Mesenchymal stem cell (in vitro differentiated cells and primary cell): ENCODE data around the gene NRXN3.
A peak's percentile ranks its signal among the peaks of the same experiment; 100 is the strongest.

Experiments used
- DNase-seq: peaks from one replicate; pipeline ENCODE4 v3.0.0-alpha.2; 2013
- H2AFZ ChIP-seq: one replicate; pipeline ENCODE4 v1.6.1; 2013; ENCODE audit warnings: low read depth, mild to moderate bottlenecking, control low read depth, inconsistent platforms, low read length, moderate library complexity
- H2AK5ac ChIP-seq: 2 replicates; pipeline ENCODE4 v1.6.1; 2013; ENCODE audit warnings: low read length, moderate library complexity, mild to moderate bottlenecking, inconsistent platforms; ENCODE audit not compliant: severe bottlenecking
- H2BK120ac ChIP-seq: one replicate; pipeline ENCODE4 v1.6.1; 2013; ENCODE audit warnings: low read depth, mild to moderate bottlenecking, inconsistent platforms, low read length, moderate library complexity
- H2BK12ac ChIP-seq, 2 experiments: one replicate each; pipeline ENCODE4 v1.6.1; 2013; ENCODE audit warnings: inconsistent platforms in 2 of 2, low read length in 2 of 2, mild to moderate bottlenecking in 2 of 2, moderate library complexity in 2 of 2, control low read depth in 1 of 2
- H2BK15ac ChIP-seq: one replicate; pipeline ENCODE4 v1.6.1; 2013; ENCODE audit warnings: mild to moderate bottlenecking, low read depth, inconsistent platforms; ENCODE audit not compliant: poor library complexity, severe bottlenecking
- H2BK5ac ChIP-seq: 2 replicates; pipeline ENCODE4 v1.6.1; 2013; ENCODE audit warnings: low read depth, mild to moderate bottlenecking, low read length, control low read depth, inconsistent platforms; ENCODE audit not compliant: poor library complexity, severe bottlenecking
- H3K14ac ChIP-seq, 2 experiments: one replicate each; pipeline ENCODE4 v1.6.1; 2013; ENCODE audit warnings: inconsistent platforms in 2 of 2, low read length in 2 of 2, control low read depth in 1 of 2, mild to moderate bottlenecking in 1 of 2, moderate library complexity in 1 of 2
- H3K18ac ChIP-seq, 2 experiments: one replicate each; pipeline ENCODE4 v1.6.1; 2013; ENCODE audit warnings: inconsistent platforms in 2 of 2, low read length in 2 of 2, control low read depth in 1 of 2, low read depth in 1 of 2, mild to moderate bottlenecking in 1 of 2
- H3K23ac ChIP-seq, 2 experiments: one replicate each; pipeline ENCODE4 v1.6.1; 2013; ENCODE audit warnings: inconsistent platforms in 2 of 2, low read length in 2 of 2, mild to moderate bottlenecking in 2 of 2, moderate library complexity in 2 of 2, control low read depth in 1 of 2
- H3K27ac ChIP-seq: 2 replicates; pipeline ENCODE4 v1.5.1; 2013; ENCODE audit warnings: mild to moderate bottlenecking, moderate library complexity, low read length, control low read depth, inconsistent platforms; ENCODE audit not compliant: poor library complexity, severe bottlenecking
- H3K27me3 ChIP-seq, 2 experiments: 2 replicates each; pipeline versions ENCODE4 v1.6.1 to v1.7.0; 2013; ENCODE audit warnings: low read length in 2 of 2, mild to moderate bottlenecking in 2 of 2, moderate library complexity in 2 of 2, control low read depth in 1 of 2, inconsistent platforms in 1 of 2; ENCODE audit not compliant: control insufficient read depth in 1 of 2, insufficient read depth in 1 of 2
- H3K36me3 ChIP-seq, 2 experiments: 2 replicates each; pipeline versions ENCODE4 v1.6.1 to v1.7.0; 2013; ENCODE audit warnings: low read length in 2 of 2, control low read depth in 1 of 2, inconsistent platforms in 1 of 2, low read depth in 1 of 2, mild to moderate bottlenecking in 1 of 2; ENCODE audit not compliant: insufficient read depth in 2 of 2, control insufficient read depth in 1 of 2
- H3K4ac ChIP-seq, 2 experiments: one replicate each; pipeline ENCODE4 v1.6.1; 2013; ENCODE audit warnings: inconsistent platforms in 2 of 2, low read length in 2 of 2, mild to moderate bottlenecking in 2 of 2, moderate library complexity in 2 of 2, control low read depth in 1 of 2, low read depth in 1 of 2
- H3K4me1 ChIP-seq: 2 replicates; pipeline ENCODE4 v1.6.1; 2013; ENCODE audit warnings: low read depth, low read length, control low read depth; ENCODE audit not compliant: control insufficient read depth, insufficient read depth
- H3K4me2 ChIP-seq: 2 replicates; pipeline ENCODE4 v1.6.1; 2013; ENCODE audit warnings: low read length, mild to moderate bottlenecking, inconsistent platforms; ENCODE audit not compliant: poor library complexity, severe bottlenecking
- H3K4me3 ChIP-seq, 2 experiments: 2 replicates each; pipeline versions ENCODE4 v1.5.1 to v1.7.0; 2013; ENCODE audit warnings: low read length in 2 of 2, mild to moderate bottlenecking in 2 of 2, control low read depth in 1 of 2, low read depth in 1 of 2; ENCODE audit not compliant: insufficient read depth in 1 of 2
- H3K79me1 ChIP-seq: replicated peaks from 2 replicates; pipeline ENCODE4 v1.6.1; 2013; ENCODE audit warnings: mild to moderate bottlenecking, control low read depth, low read length, inconsistent platforms; ENCODE audit not compliant: poor library complexity, severe bottlenecking
- H3K9ac ChIP-seq: 2 replicates; pipeline ENCODE4 v1.7.0; 2013; ENCODE audit warnings: mild to moderate bottlenecking, low read length, moderate library complexity
- H3K9me3 ChIP-seq: 2 replicates; pipeline ENCODE4 v1.7.0; 2013; ENCODE audit warnings: mild to moderate bottlenecking, low read length; ENCODE audit not compliant: control insufficient read depth
- H4K8ac ChIP-seq: one replicate; pipeline ENCODE4 v1.6.1; 2013; ENCODE audit warnings: inconsistent platforms, mild to moderate bottlenecking, low read length, moderate library complexity
- H4K91ac ChIP-seq: one replicate; pipeline ENCODE4 v1.6.1; 2013; ENCODE audit warnings: mild to moderate bottlenecking, low read length, inconsistent platforms
- WGBS: methylation state at CpG from one replicate; pipeline ENCODE4 v1.1.7; 2013; ENCODE audit warnings: mixed read lengths; 5-methylcytosine and 5-hydroxymethylcytosine counted together

NRXN3 gene

GRCh38 chr14:79514700-79515099 is 1344.5 kb downstream of the NRXN3 start:
- H3K18ac ChIP-seq, result no peak overlapping the region
- no peak overlapping the region for H2BK12ac ChIP-seq
- H3K36me3 ChIP-seq, result no peaks in the 10 kb centered on the region
- no peak overlapping the region for H2BK120ac ChIP-seq
- H3K4ac ChIP-seq, result no peak overlapping the region
- H2BK5ac ChIP-seq, result peak overlapping the region; percentile 88
- H3K27me3 ChIP-seq, result no peaks in the 10 kb centered on the region
- no peaks in the 10 kb centered on the region for H3K9me3 ChIP-seq
- no peak overlapping the region for H4K8ac ChIP-seq
- no peak overlapping the region for H4K91ac ChIP-seq
- H3K4me3 ChIP-seq, result no peak overlapping the region
- no CpG with 5 or more reads among the region's 2 CpGs for WGBS
- peak; percentile 68 for DNase-seq
- no peak overlapping the region for H3K14ac ChIP-seq
- no peak overlapping the region for H3K9ac ChIP-seq
- no peak overlapping the region for H2BK15ac ChIP-seq
- H3K27ac ChIP-seq, result peak overlapping the region; percentile 99
- H3K4me2 ChIP-seq, result peak overlapping the region; percentile 44
- H3K23ac ChIP-seq, result no peak overlapping the region
- H2AK5ac ChIP-seq, result no peak overlapping the region
- H3K79me1 ChIP-seq, result no peaks in the 10 kb centered on the region
- no peak overlapping the region for H2AFZ ChIP-seq
- peaks cover 8% of the 10 kb centered on the region for H3K4me1 ChIP-seq

DNA sequence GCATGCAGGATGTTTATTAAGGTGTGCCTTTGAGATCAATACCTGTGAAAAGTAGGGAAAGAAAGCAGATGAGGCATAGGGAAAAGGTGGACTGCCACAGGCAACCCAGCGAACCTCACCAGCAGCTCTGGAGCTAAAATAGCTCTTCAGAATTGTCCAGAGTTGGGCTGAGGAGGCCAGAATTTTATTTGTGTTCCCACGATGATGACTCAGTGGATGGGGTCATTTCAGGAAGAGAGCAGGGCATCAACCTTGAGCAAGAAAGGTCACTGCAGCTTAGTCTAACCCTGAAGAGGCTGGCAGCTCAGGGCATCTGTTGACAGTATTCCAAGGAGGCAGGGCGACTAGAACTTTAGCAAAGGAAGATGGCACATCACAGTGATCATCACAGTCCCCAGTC is 1345.0 kb downstream of the NRXN3 start:
- no peaks in the 10 kb centered on the region for H3K36me3 ChIP-seq
- H2BK120ac ChIP-seq, result no peak overlapping the region
- no peak overlapping the region for H3K4me3 ChIP-seq
- no peak overlapping the region for H2BK12ac ChIP-seq
- H3K23ac ChIP-seq, result peak overlapping the region in 1 of 2 experiments; percentile 26
- no peak overlapping the region for H3K4ac ChIP-seq
- peak overlapping the region; percentile 44 for H3K4me2 ChIP-seq
- H4K8ac ChIP-seq, result peak overlapping the region; percentile 90
- H3K9ac ChIP-seq, result no peak overlapping the region
- peak overlapping the region; percentile 34 for H4K91ac ChIP-seq
- H3K27ac ChIP-seq, result peak overlapping the region; percentile 99
- no peaks in the 10 kb centered on the region for H3K9me3 ChIP-seq
- peaks cover 8% of the 10 kb centered on the region for H3K4me1 ChIP-seq
- 27% methylated on average over 3 of the region's 3 CpGs for WGBS
- H2BK15ac ChIP-seq, result peak overlapping the region; percentile 40
- H2BK5ac ChIP-seq, result peak overlapping the region; percentile 88
- H3K18ac ChIP-seq, result peak overlapping the region in 1 of 2 experiments; percentile 89
- DNase-seq, result peak; percentile 29
- H2AK5ac ChIP-seq, result peak overlapping the region; percentile 97
- H2AFZ ChIP-seq, result no peak overlapping the region
- H3K79me1 ChIP-seq, result no peaks in the 10 kb centered on the region
- no peak overlapping the region for H3K14ac ChIP-seq
- H3K27me3 ChIP-seq, result no peaks in the 10 kb centered on the region

- Histone ChIP-seq H3K27me3 (no peaks in the 10 kb centered on the region), H4K8ac (peak overlapping the region; percentile 7), H2BK120ac (no peak overlapping the region), H3K23ac (no peak overlapping the region), H2BK15ac (no peak overlapping the region), H3K4me3 (no peak overlapping the region), H3K14ac (no peak overlapping the region), H3K9ac (no peak overlapping the region), H3K18ac (peak overlapping the region in 1 of 2 experiments; percentile 14), H3K4me2 (no peak overlapping the region), H3K4me1 (peaks cover 6% of the 10 kb centered on the region), H3K79me1 (no peaks in the 10 kb centered on the region), H4K91ac (no peak overlapping the region), H2AK5ac (peak overlapping the region; percentile 63), H2BK5ac (peak overlapping the region; percentile 59), H3K4ac (no peak overlapping the region), H3K27ac (peak overlapping the region; percentile 99), H2BK12ac (peak overlapping the region in 1 of 2 experiments; percentile 95), H3K9me3 (no peaks in the 10 kb centered on the region), H2AFZ (no peak overlapping the region), H3K36me3 (no peaks in the 10 kb centered on the region)
- WGBS, result 44% methylated on average over 2 of the region's 2 CpGs
- DNase-seq, result no peak
These were observed 1345.8 kb downstream of the NRXN3 start for GRCh38 chr14:79516009-79516408.

DNA sequence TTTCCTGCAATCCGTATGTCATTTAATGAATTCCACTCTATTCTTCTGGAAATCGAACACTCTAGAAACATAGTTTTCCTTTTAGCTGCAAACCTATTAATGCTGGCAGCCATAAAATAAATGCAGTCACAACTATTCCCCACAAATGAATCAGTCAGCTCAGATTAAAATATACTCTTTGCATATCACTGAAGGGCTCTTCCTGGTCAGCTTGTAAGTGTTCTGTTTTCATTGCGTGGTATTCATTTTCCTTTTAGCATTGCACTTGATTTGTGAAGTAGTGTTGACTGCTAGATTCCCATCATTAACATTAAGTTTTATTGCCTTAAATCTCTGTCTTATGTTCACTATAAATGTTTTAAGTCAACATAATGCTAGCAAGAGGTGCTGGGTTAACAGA is 1355.2 kb downstream of the NRXN3 start:
- no peak overlapping the region for H3K4me2 ChIP-seq
- H3K9me3 ChIP-seq, result peaks cover 3% of the 10 kb centered on the region
- WGBS, result 95% methylated on average over 2 of the region's 3 CpGs
- H3K14ac ChIP-seq, result no peak overlapping the region
- H2AFZ ChIP-seq, result no peak overlapping the region
- no peak overlapping the region for H3K4me3 ChIP-seq
- H3K9ac ChIP-seq, result no peak overlapping the region
- no peak overlapping the region for H3K4ac ChIP-seq
- no peak overlapping the region for H3K23ac ChIP-seq
- no peaks in the 10 kb centered on the region for H3K36me3 ChIP-seq
- no peaks in the 10 kb centered on the region for H3K79me1 ChIP-seq
- H2BK15ac ChIP-seq, result no peak overlapping the region
- no peak overlapping the region for H3K27ac ChIP-seq
- H4K8ac ChIP-seq, result no peak overlapping the region
- H2BK12ac ChIP-seq, result no peak overlapping the region
- H2BK120ac ChIP-seq, result no peak overlapping the region
- peaks cover 2% of the 10 kb centered on the region for H3K4me1 ChIP-seq
- no peak for DNase-seq
- H3K27me3 ChIP-seq, result no peaks in the 10 kb centered on the region
- H4K91ac ChIP-seq, result no peak overlapping the region
- no peak overlapping the region for H2AK5ac ChIP-seq
- no peak overlapping the region for H3K18ac ChIP-seq
- no peak overlapping the region for H2BK5ac ChIP-seq
